Fibroblast of skin of scalp (primary cell): ENCODE measurements around the gene INPP5A.

Experiments
- DNase-seq: peaks from one replicate; pipeline ENCODE4 v3.0.0-alpha.2; 2013

Gene INPP5A

DNA sequence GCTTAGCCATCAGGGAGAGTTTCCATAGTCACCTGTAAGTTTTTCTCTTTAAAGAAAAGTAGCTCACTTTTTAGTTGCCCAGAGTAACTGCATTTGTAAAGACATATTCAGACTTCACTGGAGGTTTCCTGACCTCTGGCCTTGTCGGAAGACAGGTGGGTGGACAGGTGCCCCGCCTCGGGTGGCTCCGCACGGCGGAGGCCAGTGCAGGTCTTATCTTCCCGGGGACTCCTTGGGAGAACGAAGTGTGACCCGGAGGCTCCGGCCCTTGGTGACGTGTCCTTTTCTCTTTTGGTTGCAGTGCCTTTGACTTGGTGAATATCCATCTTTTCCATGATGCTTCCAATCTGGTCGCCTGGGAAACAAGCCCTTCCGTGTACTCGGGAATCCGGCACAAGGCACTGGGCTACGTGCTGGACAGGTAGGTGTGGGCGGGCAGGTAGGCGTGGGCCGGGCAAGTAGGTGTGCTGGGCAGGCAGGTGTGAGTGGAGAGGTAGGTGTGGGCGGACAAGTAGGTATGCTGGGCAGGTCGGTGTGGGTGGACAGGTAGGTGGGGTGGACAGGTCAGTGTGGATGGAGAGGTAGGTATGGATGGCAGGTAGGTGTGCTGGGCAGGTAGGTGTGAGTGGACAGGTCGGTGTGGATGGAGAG is 172.6 kb downstream of the INPP5A start:
- no peak for DNase-seq

DNA sequence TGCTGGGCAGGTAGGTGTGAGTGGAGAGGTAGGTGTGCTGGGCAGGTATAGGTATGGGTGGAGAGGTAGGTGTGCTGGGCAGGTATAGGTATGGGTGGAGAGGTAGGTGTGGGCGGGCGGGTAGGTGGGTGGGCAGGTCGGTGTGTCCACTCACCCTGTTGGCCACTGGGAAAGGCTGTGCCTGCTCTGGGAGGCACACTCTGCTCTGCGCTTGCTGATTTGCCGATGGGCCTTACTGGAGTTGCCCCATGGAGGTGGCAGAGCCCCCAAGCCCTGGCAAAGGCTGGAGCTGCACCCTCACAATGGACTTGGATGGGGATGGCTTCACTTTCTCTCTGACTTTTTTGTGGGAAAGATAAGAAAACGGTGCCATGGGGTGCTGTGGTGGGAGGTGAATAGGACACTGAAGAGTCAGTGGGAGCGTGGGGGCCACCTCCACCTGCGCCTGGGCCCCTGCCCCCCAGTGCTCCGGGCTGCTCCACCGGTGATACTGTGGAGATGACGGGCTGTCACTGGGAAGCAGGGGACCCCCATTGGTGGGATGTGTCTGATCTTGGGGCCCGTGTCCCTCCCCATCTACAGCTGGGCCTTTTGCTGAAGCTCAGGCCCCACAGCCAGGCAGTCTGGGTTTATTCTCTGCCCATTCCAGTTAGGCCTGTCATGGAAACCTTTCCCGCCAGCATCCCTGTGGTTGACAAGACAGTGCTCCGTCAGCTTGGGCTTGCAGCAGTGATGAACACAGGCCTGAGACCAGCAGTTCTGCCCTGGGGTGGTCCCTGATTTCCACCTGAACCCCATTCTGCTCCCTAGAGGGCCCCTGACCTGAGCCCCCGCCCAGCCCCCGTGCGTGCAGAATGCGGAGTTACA is 173.4 kb downstream of the INPP5A start:
- no peak for DNase-seq

DNA sequence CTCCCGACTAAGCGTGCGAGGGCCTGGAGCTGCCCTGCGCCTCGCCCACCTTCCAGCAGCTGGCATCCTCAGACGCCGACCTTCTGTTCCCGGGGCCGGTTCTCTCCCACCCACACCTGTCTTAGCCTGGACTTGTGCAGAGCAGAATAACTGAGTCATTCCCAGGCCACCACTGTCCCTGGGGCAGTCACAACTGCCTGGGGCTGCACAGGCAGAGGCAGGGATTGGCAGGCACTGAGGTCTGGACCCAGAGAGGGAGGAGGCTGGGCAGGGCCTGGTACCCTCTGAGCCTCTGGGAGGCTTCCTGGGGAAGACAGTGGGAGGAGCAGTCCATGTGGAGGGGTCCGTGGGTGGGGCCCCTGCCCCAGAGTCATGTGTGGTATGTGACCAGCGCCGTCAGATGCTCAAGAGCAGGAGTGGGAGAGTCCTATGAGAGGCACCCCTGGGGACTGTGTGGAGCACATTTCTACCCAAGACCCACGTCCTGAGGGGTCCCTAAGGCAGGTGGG is 174.1 kb downstream of the INPP5A start:
- DNase-seq = no peak

DNA sequence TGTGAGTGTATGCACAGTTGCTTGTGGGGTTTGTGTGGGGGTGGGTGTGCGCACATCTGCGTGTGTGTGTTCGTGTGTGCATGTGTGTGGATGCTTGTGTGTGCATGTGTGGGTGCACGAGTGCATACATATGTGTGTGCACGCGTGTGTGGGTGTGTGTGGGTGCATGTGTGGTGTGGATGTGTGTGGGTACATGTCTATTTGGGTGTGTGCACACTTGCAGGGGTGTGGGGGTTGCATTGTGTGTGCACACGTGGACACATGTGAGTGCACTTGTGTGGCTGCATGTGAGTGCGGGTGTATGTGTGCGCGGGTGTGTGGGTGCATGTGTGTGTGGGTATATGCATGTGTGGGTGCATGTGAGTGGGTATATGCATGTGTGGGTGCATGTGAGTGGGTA is 174.7 kb downstream of the INPP5A start:
- no peak for DNase-seq

DNA sequence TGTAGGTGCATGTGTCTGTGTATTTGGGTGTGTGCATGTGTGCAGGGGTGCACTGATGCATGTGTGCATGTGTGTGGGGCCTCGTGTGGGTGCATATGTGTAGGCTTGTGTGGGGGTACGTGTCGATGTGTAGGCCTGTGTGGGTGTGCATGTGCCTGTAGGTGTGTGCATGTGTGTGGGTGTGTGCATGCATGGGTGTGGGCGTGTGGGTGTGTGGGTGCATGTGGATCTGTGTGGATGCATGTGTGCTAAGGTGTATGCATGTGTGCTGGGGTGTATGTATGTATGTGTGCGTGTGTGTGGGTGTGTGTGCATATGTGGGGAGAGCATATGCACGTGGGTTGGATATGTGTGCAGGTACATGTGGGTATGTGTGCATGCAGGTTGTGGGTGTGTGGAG is 175.2 kb downstream of the INPP5A start:
- DNase-seq = no peak

DNA sequence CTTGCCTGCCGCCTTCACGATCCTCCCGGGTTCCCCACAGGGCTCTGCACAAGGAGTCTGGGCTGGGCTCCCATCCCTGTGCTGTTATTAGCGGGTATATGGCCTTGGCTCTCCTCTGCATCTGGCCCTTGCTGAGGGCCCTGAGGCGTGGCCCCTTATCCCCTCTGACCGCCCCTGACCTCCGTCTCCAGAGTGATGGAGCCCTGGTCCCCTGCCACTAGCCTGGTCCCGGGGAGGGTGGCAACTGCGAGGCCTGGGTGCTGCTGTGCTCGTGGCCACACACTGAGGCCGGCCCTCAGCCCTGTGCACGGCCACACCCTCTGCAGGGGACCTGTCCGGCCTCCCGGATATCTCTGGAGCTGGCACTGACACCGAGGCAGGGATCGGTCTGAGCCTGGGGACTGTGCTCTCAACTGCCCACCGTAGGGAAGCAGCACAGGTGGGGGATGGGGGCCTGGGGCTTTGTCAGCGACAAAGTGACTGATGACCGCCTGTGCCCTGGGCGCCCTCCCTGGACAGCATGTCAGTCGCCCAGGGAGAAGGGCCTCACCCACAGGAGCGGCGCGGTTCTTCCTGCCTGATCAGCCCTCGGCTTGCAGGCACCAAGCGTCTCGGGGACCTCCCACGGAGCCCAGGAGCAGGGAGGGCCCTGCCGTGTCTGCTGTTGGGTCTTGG is 176.0 kb downstream of the INPP5A start:
- no peak for DNase-seq

DNA sequence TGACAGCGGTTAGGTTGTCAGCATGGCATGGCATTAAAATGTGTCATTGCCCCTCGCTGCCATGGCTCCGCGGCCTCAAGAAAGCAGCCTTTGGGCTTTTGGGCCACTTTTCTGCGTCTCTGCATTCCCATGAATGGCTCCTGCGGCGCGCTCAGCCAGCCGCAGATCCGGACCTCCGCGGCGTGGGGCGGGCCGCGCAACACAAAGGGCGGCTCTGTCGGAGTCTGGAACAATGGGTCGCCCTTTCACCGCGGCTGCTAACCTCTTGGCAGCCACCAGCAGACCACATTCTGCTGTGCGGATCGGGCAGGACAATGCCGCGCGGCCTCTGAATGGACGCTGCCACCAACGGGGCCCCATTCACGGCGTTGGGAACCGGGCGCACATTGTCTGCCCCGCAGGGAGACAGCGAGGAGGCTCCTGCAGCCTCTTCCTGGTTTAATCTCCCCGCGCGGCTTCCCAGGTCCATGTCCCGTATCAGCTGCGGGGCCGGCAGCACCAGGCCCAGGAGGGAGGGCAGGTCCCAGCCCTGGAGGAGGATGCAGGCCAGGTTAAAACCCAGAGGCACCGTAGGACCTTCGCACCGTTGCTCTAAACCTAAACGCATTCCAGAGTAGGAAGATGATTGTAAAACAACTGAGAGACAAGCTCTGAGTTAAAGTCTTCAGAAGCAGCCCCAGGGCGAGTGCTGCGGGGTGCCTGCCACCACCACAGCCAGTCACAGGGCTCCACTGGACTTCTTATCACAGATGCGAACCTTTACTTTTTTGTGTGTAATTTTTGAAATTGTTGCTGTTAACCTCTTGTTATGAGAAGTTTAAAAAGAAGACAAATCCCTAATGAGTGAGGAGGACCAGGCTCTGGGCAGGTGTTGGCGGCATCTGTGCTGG is 176.8 kb downstream of the INPP5A start:
- peak; percentile 20 for DNase-seq

DNA sequence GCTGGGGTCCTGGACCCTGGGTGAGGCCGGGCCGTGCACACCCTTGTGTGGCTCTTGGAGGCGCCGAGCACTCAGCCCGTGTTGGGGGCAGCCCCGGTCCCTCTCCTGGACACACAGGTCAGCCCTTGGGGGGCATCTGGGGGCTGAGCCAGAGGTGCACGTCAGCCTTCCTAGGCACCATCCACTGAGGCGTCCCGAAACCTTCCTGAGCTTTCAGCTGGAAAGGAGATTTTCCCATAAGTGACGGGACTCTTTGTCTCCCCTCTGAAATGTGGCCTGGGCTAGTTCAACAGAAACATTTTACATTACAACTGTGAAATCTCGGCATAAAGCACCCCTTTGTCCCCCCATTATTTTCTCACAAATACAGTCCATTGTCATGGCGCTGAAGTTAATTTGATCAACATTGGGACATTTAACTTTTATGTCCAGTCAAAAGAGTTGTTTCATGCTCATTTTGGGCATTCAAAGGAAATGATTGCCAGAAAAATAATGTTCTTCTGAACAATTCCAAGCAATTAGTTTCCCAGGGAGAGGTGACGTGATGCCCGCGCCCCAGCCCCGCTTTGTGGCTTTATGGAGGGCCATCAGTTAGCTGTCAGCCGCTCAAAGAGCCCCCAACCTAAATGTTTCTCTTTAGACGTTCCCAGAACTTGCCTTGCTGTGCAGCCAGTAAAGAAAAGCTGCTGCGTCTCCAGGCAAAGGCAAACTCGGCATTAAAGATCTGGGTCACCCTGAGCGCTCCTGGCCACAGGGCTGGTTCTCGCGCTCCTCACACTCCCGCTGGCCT is 177.6 kb downstream of the INPP5A start:
- DNase-seq = no peak

DNA sequence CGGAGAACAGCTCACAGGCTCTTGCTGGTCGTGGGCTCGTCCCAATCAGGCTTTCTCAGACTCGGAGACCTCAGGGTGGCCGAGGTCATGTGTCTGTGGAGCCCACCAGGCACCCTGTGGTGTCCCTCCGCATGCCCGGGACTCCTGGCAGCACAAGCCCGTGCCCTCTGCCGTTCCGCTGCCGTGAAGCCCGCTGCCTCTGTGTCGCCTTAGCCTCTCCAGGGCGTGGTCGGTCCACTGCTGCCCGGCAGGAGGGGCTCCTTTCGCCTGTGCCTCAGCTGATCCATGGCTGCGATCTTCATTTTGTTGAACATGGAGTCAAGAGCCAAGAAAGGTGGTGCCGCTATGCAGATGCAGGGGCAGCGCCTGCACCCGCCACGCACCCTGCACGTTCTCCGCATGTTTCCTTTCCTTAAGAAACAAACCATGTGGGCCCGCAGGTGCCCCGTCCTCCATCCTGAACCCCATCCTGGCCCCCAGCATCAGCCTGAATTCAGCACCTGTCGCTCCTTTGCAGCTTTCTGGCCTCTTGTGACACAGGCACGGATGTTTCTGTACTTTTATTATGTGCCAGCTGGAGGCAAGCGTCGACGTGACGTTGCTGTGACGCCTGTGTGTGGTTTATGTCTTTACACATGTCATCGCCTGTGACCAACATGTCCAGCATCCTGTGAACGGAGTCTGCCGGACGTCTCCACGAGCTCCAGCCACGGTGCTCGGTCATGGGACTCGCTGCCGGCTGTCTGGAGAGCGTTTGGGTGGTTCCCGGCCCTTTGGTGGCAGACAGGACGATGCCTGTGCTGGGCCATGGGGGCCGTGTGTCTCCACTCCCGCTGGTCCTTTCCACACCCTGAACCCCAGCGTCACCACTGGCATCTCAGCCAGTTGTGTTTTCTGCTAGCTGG is 178.4 kb downstream of the INPP5A start:
- no peak for DNase-seq

DNA sequence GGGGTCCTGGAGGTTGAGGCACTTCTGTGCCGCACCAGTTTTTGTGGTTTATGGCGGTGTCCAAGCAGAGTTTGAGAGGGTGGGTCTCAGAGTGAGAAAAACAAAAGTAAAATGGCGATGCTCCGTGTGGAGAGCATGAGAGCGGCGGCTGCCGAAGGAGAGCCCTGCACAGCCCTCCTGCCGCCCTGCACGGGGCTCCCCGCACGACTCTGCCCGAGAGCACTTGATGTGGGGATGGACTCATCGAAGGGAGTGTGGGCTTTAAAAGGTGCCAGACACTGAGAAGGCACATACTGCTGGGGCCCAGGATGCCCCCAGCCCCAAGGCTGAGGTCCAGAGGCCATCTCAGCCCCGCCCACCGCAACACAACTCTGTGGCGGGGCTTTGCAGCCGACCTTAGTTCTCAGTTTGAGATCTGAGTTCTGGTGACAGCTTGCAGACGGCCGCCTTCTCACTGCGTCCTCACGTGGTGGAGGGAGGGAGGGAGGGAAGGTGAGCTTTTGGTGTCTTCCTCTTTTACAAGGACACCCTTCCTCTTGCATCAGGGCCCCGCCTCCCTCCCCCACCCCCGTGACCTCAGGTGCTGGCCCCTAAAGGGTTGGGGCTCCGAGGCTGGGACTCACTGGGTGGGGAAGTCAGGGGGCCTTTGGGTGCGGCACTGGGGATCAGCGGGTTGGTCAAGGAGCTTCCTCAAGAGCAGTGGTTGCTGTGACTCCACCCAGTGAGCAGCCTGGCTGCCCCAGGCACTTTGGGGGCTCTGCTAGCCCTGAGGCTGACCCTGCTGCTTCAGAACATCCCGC is 179.3 kb downstream of the INPP5A start:
- no peak for DNase-seq

DNA sequence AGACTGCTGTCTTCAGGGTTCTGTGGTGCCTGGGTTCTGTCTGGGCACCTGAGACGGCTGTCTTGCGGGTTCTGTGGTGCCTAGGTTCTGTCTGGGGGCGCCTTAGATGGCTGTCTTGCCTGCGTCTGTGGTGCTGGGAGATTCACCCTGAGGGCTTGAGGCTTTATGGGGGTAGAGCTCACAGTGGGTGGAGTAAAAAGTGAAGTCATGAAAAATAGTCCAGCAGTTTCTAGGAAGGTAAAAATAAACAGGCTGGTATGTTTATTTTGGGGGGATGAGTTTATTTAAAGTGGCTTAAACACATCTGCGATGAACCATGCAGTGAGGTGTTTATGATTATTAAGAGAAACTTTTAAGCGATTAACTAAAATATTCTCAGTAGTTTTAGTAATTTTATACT is 184.1 kb downstream of the INPP5A start:
- DNase-seq = no peak

DNA sequence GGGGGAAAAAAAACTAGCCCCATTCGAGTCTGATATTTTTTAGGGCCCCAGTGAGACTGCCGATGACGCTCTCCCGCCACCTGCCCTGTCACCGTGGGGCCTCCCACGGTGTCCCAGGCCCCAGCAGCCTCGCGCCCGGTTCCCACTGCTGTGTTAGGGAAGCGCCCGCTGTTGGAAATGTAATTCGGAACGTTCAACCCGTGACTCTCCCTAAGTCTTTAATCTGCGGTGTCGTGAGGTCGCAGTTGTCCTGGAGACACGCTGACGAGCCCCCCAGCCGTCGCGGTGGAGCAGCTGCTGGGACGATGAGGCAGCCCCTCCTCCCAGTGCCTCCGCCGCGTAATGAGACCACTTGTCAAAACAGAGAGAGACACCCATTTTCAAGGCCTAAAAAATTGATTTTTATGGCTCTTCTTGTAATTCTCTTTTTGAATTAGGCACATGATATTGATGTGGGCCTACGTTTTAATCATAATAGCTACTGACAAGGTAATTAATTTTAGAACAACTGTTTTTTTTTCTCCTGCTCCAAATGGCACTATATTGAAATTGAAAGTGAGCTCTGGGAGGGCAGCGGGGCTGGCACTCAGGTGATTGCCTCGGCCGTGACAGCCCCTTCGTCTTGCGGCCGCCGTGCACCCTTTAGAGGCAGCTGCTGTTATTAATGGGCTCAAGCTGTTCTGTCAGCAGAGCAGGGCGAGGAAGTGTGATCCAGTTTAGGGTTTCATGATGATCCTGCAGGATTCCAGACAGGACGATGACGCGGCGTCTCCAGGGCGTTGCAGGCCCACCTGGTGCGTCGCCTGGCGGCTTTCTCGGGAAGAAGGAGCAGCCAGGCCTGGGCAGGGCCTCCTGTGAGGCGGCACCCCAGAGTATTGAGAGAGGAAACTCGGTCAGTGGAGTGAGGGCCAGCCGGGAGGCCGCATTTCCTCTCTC is 185.1 kb downstream of the INPP5A start:
- no peak for DNase-seq

DNA sequence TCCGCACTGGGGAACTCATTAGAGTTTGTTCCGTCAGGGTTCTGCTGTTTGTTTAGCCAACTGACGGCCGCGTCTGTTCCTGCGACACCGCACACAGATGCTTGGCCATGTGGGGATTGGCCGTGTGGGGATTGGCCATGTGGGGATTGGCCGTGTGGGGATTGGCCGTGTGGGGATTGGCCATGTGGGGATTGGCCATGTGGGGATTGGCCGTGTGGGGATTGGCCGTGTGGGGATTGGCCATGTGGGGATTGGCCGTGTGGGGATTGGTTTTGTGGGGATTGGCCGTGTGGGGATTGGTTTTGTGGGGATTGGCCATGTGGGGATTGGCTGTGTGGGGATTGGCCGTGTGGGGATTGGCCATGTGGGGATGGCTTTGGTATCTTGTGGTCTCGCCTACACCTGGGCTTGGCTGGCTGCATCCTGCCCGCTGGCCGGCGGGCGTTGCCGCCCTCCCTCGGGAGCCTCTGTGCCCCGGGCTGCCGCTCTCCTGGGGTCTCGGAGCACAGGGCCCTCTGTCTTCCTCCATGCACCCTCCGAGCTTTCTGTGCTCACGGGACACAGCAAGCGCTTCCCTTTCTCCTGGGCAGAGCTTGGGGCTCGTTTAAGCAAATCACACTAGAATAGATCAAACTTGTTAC is 185.9 kb downstream of the INPP5A start:
- no peak for DNase-seq

DNA sequence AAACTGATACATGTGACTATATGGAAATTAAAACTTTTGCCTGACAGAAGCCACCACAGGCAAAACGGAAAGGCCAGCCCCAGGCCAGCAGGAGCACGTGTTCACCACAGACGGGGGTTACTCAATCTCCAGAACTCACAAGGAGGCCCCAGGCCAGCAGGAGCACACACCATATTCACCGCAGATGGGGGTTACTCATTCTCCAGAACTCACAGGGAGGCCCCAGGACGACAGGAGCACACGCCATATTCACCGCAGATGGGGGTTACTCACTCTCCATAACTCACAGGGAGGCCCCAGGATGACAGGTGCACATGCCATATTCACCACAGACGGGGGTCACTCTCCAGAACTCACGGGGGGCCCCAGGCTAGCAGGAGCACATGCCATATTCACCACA is 186.9 kb downstream of the INPP5A start:
- peak; percentile 87 for DNase-seq

DNA sequence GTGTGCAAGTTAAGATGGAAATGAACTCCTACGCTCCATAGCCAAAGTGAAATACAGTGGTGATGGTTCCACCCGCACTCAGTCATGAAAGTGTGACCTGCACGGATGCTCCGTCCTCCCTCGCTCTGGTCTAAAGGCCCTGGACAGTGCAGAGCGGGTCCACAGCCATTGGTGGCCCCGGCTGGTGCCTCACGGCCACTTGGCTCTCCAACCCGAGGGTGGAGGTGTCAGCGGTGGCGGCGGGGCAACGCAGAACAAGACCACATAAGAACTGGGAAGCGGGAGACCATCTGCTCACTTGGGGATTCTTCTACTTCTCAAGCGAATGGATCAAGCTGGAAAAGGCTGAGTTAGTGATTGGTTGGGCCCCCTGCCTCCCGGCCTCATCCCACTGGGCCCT is 187.6 kb downstream of the INPP5A start:
- DNase-seq = no peak

DNA sequence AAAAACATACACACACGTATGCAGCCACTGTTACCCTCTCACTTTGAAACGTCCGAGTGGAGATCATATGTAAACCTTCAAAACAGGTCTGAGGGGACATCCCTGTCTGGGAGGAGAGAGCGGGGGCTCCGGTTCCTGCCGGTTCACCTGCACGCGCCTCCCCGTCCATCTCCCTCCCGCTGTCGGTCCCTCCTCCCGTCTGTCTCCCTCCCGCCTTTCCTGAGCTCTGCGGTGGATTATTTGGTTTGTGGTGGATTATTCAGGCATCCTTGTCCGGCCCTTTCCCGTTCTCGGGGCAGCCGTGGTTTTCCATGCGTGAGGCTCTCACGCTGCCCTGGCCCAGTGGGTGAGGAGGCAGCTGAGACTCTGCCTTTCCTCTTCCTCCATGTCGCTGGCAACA is 188.6 kb downstream of the INPP5A start:
- no peak for DNase-seq

DNA sequence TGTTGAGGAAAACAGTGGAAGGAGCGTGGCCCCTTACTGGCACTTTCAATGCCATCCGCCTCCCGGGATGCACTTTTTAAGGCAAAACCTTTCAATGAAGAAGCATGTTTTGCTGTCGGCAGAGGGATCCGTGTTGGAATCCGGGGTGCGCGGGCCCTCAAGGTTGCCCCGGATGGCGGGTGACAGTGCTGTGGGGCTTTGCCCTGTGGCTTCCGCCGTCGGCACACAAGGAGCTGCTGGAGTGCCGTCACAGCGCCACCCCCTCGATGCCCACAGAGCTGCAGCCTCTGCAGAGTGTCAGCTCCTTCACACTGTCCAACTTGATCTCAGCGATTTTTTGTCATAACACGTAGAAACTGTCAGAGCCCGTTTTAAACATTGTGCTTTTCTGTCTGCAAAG is 189.4 kb downstream of the INPP5A start:
- no peak for DNase-seq

DNA sequence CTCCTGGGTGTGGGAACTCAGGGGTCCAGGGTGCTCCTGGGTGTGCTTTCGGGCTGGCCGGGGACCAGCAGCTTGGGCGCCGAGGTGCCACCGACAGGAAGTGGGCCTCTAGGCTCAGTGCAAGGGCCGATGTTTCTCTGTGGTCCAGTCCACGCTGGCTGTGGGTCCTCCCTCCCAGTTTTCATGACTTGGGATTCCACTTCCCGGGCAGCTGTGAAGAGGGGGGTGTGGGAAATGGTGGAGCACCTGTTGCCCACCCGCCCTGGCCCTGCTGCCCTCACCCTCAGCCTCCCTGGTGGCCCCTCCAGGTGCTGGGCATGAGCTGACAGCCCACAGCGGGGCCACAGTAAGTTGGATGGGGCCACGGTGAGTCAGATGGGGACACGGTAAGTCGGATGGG is 189.8 kb downstream of the INPP5A start:
- DNase-seq = no peak
